ENCODE results near the gene ROCK2. TPM values are rescaled to one million over a fixed set of nuclear protein-coding genes. Genes with fewer than 3 reads are reported as not detected.
A peak's percentile ranks its signal among the peaks of the same experiment; 100 is the strongest.

The ROCK2 gene
- total RNA-seq, 3 donors from 2014 or later = 16.8 to 24.3 (median 18.3) TPM

GRCh38 chr2:11158916-11159573 lies 185.4 kb downstream of the ROCK2 start:
- DNase-seq = no peak
- H3K4me3 Mint-ChIP-seq = no peak overlapping the region
- peaks cover 30% of the 10 kb centered on the region for H3K4me1 Mint-ChIP-seq (ENCODE audit: low read depth)
- H3K27me3 Mint-ChIP-seq (ENCODE audit: low read depth) = no peaks in the 10 kb centered on the region
- ATAC-seq = no peak
- H3K9me3 Mint-ChIP-seq = no peaks in the 10 kb centered on the region
- peaks cover 9% of the 10 kb centered on the region for H3K36me3 Mint-ChIP-seq (ENCODE audit: insufficient read depth)

- H3K4me1 Mint-ChIP-seq (ENCODE audit: low read depth) = peaks cover 31% of the 10 kb centered on the region
- H3K4me3 Mint-ChIP-seq = no peak overlapping the region
- H3K27me3 Mint-ChIP-seq (ENCODE audit: low read depth) = no peaks in the 10 kb centered on the region
- DNase-seq (no peak), ATAC-seq (no peak)
- H3K9me3 Mint-ChIP-seq = no peaks in the 10 kb centered on the region
- peaks cover 4% of the 10 kb centered on the region for H3K36me3 Mint-ChIP-seq (ENCODE audit: insufficient read depth)
These were observed 186.7 kb downstream of the ROCK2 start for GRCh38 chr2:11157731-11158130.

- Mint-ChIP-seq H3K27me3 (ENCODE audit: low read depth) (no peaks in the 10 kb centered on the region), H3K36me3 (ENCODE audit: insufficient read depth) (peaks cover 3% of the 10 kb centered on the region), H3K4me3 (peak overlapping the region; percentile 24), H3K9me3 (no peaks in the 10 kb centered on the region), H3K4me1 (ENCODE audit: low read depth) (peaks cover 31% of the 10 kb centered on the region)
- DNase-seq (no peak), ATAC-seq (no peak)
These were observed 187.1 kb downstream of the ROCK2 start for GRCh38 chr2:11157296-11157695.

- Mint-ChIP-seq H3K27me3 (ENCODE audit: low read depth) (no peaks in the 10 kb centered on the region), H3K4me3 (peak overlapping the region; percentile 57), H3K4me1 (ENCODE audit: low read depth) (peaks cover 29% of the 10 kb centered on the region), H3K36me3 (ENCODE audit: insufficient read depth) (no peaks in the 10 kb centered on the region), H3K9me3 (no peaks in the 10 kb centered on the region)
- ATAC-seq = no peak
- no peak for DNase-seq
These were observed 187.9 kb downstream of the ROCK2 start for GRCh38 chr2:11156396-11157075.

- peak; percentile 87 for ATAC-seq
- Mint-ChIP-seq H3K9me3 (no peaks in the 10 kb centered on the region), H3K36me3 (ENCODE audit: insufficient read depth) (no peaks in the 10 kb centered on the region), H3K27me3 (ENCODE audit: low read depth) (no peaks in the 10 kb centered on the region), H3K4me1 (ENCODE audit: low read depth) (peaks cover 20% of the 10 kb centered on the region), H3K4me3 (peak within 1 kb of the TSS; percentile 80)
- DNase-seq = no peak
These were observed 188.9 kb downstream of the ROCK2 start, which contains the start of gene SLC66A3 for GRCh38 chr2:11155381-11156035. Gene SLC66A3, plus strand, starts transcription at chr2:11155467. Its CDS starts 80 bp downstream, at chr2:11155547.

GRCh38 chr2:11154923-11155380 lies 189.5 kb downstream of the ROCK2 start:
- Mint-ChIP-seq H3K4me1 (ENCODE audit: low read depth) (peaks cover 16% of the 10 kb centered on the region), H3K27me3 (ENCODE audit: low read depth) (no peaks in the 10 kb centered on the region), H3K9me3 (no peaks in the 10 kb centered on the region), H3K4me3 (peak overlapping the region; percentile 80), H3K36me3 (ENCODE audit: insufficient read depth) (no peaks in the 10 kb centered on the region)
- peak; percentile 91 to 94 for ATAC-seq
- DNase-seq = peak; percentile 99

- no peaks in the 10 kb centered on the region for H3K9me3 Mint-ChIP-seq
- DNase-seq = no peak
- peaks cover 16% of the 10 kb centered on the region for H3K4me1 Mint-ChIP-seq (ENCODE audit: low read depth)
These were observed 190.2 kb downstream of the ROCK2 start for GRCh38 chr2:11154016-11154922.

GRCh38 chr2:11152591-11152990 lies 191.8 kb downstream of the ROCK2 start:
- no peaks in the 10 kb centered on the region for H3K36me3 Mint-ChIP-seq (ENCODE audit: insufficient read depth)

More at GRCh38 chr2:11154016-11154922, 190.2 kb downstream of the ROCK2 start:
- ATAC-seq = peak; percentile 0 to 1
- Mint-ChIP-seq H3K4me3 (peak overlapping the region; percentile 80), H3K36me3 (ENCODE audit: insufficient read depth) (no peaks in the 10 kb centered on the region), H3K27me3 (ENCODE audit: low read depth) (no peaks in the 10 kb centered on the region)

GRCh38 chr2:11147263-11147662 lies 197.2 kb downstream of the ROCK2 start:
- Mint-ChIP-seq H3K27me3 (ENCODE audit: low read depth) (peaks cover 4% of the 10 kb centered on the region), H3K4me3 (no peak overlapping the region), H3K9me3 (no peaks in the 10 kb centered on the region), H3K36me3 (ENCODE audit: insufficient read depth) (no peaks in the 10 kb centered on the region), H3K4me1 (ENCODE audit: low read depth) (no peaks in the 10 kb centered on the region)
- DNase-seq (no peak), ATAC-seq (no peak)

More at GRCh38 chr2:11152591-11152990, 191.8 kb downstream of the ROCK2 start:
- ATAC-seq (no peak), DNase-seq (no peak)
- Mint-ChIP-seq H3K4me3 (no peak overlapping the region), H3K27me3 (ENCODE audit: low read depth) (peaks cover 2% of the 10 kb centered on the region), H3K9me3 (no peaks in the 10 kb centered on the region), H3K4me1 (ENCODE audit: low read depth) (peaks cover 14% of the 10 kb centered on the region)

GRCh38 chr2:11146076-11146475 lies 198.4 kb downstream of the ROCK2 start:
- Mint-ChIP-seq H3K4me3 (no peak overlapping the region), H3K27me3 (ENCODE audit: low read depth) (peaks cover 9% of the 10 kb centered on the region), H3K9me3 (no peaks in the 10 kb centered on the region), H3K4me1 (ENCODE audit: low read depth) (no peaks in the 10 kb centered on the region), H3K36me3 (ENCODE audit: insufficient read depth) (no peaks in the 10 kb centered on the region)
- DNase-seq (no peak), ATAC-seq (no peak)

- no peak for ATAC-seq
- H3K4me1 Mint-ChIP-seq (ENCODE audit: low read depth) = no peaks in the 10 kb centered on the region
- H3K36me3 Mint-ChIP-seq (ENCODE audit: insufficient read depth) = no peaks in the 10 kb centered on the region
- no peak overlapping the region for H3K4me3 Mint-ChIP-seq
- H3K27me3 Mint-ChIP-seq (ENCODE audit: low read depth) = peaks cover 11% of the 10 kb centered on the region
- H3K9me3 Mint-ChIP-seq = no peaks in the 10 kb centered on the region
- DNase-seq = no peak
These were observed 199.1 kb downstream of the ROCK2 start for GRCh38 chr2:11145350-11145749.

- no peaks in the 10 kb centered on the region for H3K4me1 Mint-ChIP-seq (ENCODE audit: low read depth)
- H3K9me3 Mint-ChIP-seq = no peaks in the 10 kb centered on the region
- H3K27me3 Mint-ChIP-seq (ENCODE audit: low read depth) = peaks cover 11% of the 10 kb centered on the region
- ATAC-seq = no peak
- no peak overlapping the region for H3K4me3 Mint-ChIP-seq
- DNase-seq = no peak
- no peaks in the 10 kb centered on the region for H3K36me3 Mint-ChIP-seq (ENCODE audit: insufficient read depth)
These were observed 199.7 kb downstream of the ROCK2 start for GRCh38 chr2:11144738-11145079.

GRCh38 chr2:11144077-11144737 lies 200.2 kb downstream of the ROCK2 start:
- no peak for DNase-seq
- H3K9me3 Mint-ChIP-seq = no peaks in the 10 kb centered on the region
- peaks cover 11% of the 10 kb centered on the region for H3K27me3 Mint-ChIP-seq (ENCODE audit: low read depth)
- H3K36me3 Mint-ChIP-seq (ENCODE audit: insufficient read depth) = no peaks in the 10 kb centered on the region
- ATAC-seq = no peak
- H3K4me3 Mint-ChIP-seq = no peak overlapping the region
- no peaks in the 10 kb centered on the region for H3K4me1 Mint-ChIP-seq (ENCODE audit: low read depth)

Measured in activated T-cell treated with anti-CD3 and anti-CD28 coated beads, Interleukin-2, amount 50 U/mL, for 4 hours (primary cell).